ENCODE results near the gene GJA1.
"Not testable (repeated sequence)": the region's sequence is repeated elsewhere in the genome, so short reads cannot be mapped to it uniquely, and the experiment has no call there.

The GJA1 gene

DNA sequence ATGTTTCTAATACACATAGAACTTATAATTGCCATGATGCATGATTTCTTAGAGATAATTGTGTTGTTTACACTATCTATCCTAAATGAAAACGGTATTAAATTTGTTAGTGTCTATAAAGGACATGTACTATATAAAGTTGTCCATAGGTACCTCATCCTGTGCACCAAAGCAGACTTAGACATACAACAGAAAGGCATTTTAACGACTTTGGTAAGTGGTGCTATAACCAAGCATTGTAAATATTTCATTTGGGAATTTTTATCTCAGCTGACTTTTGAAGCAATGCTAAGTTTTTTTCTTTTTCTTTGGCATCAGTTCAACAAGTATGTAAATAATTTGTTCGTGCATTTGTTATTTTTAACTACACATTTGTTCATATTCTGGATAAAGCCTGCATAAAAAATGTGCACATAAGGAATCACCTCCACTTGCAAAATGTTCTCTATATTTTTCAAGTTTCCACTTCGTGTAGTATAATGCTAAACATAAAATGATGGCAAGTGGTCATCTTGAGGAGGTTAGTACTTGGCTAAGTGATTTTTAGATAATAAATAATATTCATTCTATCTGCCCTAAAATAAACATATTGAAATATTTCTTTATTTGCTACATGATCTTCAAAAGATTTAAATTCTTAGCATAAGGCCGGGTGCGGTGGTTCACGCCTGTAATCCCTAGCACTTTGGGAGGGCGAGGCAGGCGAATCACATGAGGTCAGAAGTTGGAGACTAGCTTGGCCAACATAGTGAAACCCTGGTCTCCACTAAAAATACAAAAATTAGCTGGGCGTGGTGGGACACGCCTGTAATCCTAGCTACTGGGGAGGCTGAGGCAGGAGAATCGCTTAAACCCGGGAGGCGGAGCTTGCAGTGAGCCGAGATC is 6.3 kb upstream of the GJA1 start:
- peaks cover 6% of the 10 kb centered on the region for H3K4me1 ChIP-seq
- no peaks in the 10 kb centered on the region for H3K36me3 ChIP-seq (replicated peaks)
- no peak for DNase-seq (ENCODE audit: low spot score in 2 of 2)
- H3K27me3 ChIP-seq (ENCODE audit: low read depth) = peaks cover 13% of the 10 kb centered on the region; the same call in 1 of the 2 replicates
- no peak overlapping the region for H3K4me3 ChIP-seq
- no peaks in the 10 kb centered on the region for H3K9me3 ChIP-seq
- in situ Hi-C loops (cut with MboI; ENCODE audit: low sequenced_read_pairs) = loop anchor here (25.0 kb wide), 2 partner anchors 433 to 608 kb away; no protein-coding TSS in a partner anchor

DNA sequence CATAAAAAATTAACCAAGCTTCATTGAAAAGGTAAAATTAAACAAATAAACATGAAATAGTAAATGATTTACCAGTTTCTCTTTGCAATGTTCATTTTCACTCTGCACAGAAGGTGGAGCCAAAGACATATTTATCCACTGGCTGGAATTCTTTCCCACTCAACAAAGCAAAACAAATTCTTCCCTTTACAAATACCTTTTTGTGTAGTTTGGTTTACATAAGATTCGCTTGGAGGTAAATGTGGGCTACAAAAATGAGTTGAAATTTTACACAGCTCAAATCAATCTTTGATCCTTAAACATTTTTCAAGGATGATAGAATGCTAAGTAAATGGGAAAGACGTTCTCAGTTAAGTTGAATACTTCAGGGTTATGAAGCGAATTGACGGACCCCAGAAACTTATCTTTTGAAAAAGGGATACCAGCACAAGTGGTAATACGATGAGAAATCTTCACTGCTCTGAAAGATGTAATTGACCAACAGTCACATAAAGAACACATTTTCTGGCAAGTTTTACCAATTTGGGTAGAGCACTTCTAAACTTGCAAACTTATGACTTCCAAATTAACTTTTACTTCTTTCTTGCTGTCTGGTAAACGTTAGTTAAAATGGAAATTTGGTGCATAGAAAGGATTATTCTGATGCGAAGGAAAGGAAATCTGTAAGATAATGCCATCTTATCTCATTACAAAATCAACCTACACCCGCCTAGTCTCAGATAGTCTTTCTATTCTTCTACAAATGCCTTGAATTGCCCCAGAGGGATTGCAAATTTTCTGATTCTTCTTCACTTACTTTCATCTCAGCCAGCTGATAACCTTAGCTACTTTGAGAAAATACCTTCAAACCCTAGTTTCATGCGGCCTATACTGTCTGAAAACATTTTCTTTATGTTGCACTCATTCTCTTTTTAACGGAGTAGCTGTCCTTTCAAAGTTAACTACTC is 4.7 kb upstream of the GJA1 start:
- peak in 1 of 2 experiments; percentile 64 for DNase-seq (ENCODE audit: low spot score in 2 of 2)
- Histone ChIP-seq H3K27me3 (ENCODE audit: low read depth) (peaks cover 28% of the 10 kb centered on the region), H3K4me3 (no peak overlapping the region), H3K9me3 (no peaks in the 10 kb centered on the region), H3K4me1 (peaks cover 9% of the 10 kb centered on the region), H3K36me3 (replicated peaks) (no peaks in the 10 kb centered on the region)
- in situ Hi-C loops (cut with MboI; ENCODE audit: low sequenced_read_pairs) = loop anchor here (25.0 kb wide), 2 partner anchors 432 to 607 kb away; no protein-coding TSS in a partner anchor

DNA sequence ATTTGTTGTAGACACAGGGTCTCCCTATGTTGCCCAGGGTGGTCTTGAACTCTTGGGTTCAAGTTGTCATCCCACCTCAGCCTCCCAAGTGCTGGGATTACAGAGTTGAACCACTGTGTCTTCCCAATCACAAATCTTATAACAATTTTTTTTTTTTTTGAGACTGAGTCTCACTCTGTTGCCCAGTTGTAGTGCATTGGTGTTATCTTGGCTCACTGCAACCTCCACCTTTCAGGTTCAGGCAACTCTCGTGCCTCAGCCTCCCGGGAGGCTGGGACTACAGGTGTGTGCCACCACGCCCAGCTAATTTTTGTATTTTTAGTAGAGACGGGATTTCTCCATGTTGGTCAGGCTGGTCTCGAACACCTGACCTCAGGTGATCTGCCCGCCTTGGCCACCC is 3.7 kb upstream of the GJA1 start:
- H3K36me3 ChIP-seq (replicated peaks); DNase-seq (ENCODE audit: low spot score in 2 of 2); H3K9me3 ChIP-seq; H3K4me3 ChIP-seq: not testable (repeated sequence)
- in situ Hi-C loops (cut with MboI; ENCODE audit: low sequenced_read_pairs) = loop anchor here (25.0 kb wide), 2 partner anchors 431 to 606 kb away; no protein-coding TSS in a partner anchor
- Histone ChIP-seq H3K27me3 (ENCODE audit: low read depth) (peaks cover 34% of the 10 kb centered on the region), H3K4me1 (peaks cover 14% of the 10 kb centered on the region)

DNA sequence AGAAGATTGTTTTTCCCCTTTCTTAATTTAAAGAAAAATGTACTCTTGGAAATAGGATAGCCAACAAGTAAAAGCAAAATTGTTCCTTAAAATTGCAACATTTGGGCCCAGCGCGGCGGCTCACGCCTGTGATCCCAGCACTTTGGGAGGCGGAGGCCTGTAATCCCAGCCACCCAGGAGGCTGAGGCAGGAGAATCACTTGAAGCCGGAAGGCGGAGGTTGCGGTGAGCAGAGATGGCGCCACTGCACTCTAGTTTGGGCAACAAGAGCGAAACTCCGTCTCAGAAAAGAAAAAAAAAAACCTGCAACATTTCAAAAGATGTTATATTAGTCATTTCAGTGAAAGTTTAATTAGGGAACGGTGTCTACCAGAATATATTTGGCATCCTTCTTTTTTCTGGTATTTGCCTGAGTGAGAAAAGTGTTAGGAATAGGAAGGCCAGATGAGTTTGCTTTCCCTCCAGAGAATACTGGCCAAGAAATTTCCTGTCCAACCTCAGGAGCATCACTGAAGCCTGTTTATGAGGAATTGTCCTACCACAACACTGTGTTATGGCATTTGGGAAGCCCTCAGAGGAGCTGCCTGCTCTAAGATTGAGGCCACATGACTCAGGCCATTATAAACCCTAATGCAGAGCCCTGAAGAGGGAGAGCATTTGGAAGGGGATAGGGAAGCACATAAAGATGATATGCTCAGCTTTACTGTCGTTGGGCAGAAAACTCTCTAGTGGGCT is 1.2 kb upstream of the GJA1 start:
- in situ Hi-C loops (cut with MboI; ENCODE audit: low sequenced_read_pairs) = loop anchor here (25.0 kb wide), 2 partner anchors 428 to 603 kb away; no protein-coding TSS in a partner anchor
- no peaks in the 10 kb centered on the region for H3K36me3 ChIP-seq (replicated peaks)
- DNase-seq (ENCODE audit: low spot score in 2 of 2) = no peak
- no peak overlapping the region for H3K4me3 ChIP-seq
- H3K4me1 ChIP-seq = peaks cover 16% of the 10 kb centered on the region
- H3K27me3 ChIP-seq (ENCODE audit: low read depth) = peaks cover 58% of the 10 kb centered on the region
- H3K9me3 ChIP-seq = no peaks in the 10 kb centered on the region

DNA sequence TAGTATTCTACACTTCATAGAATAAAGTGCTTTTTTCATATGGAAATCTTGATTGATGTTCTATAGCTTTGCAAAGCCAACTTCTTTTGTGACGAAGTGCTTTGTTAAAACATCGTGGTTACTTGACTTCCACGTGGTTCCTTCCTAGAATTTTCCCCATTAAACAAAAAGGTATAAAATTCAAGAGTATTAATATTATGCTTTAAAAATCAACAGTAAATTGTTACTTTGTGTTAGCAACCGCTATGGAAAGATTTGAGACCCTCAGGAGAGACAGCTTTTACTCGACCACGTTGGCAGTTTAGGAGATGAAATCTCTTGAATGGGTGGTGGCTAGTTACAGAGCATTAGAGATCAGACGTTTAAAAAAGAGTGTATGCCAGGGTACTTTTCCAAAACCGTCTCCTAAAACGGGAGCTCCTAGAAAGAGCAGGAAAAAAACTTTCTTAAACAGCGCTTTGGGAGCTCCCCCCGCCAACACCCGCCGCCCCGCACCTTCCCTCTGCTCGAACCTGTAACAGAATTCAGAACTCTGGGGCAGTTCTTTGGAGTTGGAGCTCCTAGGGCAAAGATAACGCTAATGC is 920 bp downstream of the GJA1 start:
- peak in 1 of 2 experiments; percentile 79 for DNase-seq (ENCODE audit: low spot score in 2 of 2)
- H3K4me1 ChIP-seq = peaks cover 10% of the 10 kb centered on the region
- H3K9me3 ChIP-seq = no peaks in the 10 kb centered on the region
- H3K36me3 ChIP-seq (replicated peaks) = no peaks in the 10 kb centered on the region
- H3K4me3 ChIP-seq = peak overlapping the region; percentile 19
- in situ Hi-C loops (cut with MboI; ENCODE audit: low sequenced_read_pairs) = loop anchor here (25.0 kb wide), 2 partner anchors 426 to 601 kb away; no protein-coding TSS in a partner anchor
- peaks cover 70% of the 10 kb centered on the region for H3K27me3 ChIP-seq (ENCODE audit: low read depth)

DNA sequence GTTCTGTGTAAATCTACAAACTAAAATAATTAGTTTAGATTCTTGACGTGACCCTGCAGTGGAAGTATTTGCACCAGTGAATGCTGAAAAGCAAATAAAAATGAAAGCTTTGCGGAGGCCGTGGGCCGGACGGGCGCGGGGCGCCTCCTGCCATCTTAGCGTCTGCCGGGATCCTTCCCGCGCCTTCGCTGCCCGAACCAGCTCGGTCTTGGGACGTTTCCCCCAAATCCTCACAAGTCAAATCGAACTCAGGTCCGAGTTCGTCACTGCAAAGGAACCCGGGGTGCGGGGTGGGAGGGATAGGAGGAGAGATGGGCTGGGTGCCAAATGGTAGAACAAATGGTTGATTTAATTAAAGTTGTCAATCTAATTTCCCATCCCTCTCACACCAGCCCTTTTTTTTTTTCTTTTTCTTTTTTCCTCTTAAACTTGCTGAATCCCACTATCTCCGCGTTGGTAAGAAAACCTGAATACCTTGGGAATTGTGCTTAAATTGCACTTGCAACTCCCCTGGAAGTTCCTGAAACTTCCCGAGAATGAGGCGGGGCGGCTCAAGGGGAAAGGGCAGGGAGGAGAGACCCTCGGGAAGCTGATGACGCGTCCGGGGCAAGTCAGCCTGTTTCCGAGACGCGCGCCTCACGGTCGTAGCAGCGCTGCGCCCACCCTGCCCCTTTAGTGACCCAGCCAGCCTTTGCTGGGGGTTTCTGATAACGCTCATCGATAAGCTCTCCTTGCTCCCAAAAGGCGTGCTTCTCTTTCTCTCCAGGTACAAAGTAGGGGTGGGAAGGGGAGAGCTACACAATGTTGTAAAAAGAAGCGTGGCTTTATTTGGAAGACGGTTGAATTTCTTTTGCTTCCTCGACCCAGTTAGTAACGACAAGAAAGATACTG is 1.8 kb downstream of the GJA1 start:
- H3K4me3 ChIP-seq = peak overlapping the region; percentile 19

DNA sequence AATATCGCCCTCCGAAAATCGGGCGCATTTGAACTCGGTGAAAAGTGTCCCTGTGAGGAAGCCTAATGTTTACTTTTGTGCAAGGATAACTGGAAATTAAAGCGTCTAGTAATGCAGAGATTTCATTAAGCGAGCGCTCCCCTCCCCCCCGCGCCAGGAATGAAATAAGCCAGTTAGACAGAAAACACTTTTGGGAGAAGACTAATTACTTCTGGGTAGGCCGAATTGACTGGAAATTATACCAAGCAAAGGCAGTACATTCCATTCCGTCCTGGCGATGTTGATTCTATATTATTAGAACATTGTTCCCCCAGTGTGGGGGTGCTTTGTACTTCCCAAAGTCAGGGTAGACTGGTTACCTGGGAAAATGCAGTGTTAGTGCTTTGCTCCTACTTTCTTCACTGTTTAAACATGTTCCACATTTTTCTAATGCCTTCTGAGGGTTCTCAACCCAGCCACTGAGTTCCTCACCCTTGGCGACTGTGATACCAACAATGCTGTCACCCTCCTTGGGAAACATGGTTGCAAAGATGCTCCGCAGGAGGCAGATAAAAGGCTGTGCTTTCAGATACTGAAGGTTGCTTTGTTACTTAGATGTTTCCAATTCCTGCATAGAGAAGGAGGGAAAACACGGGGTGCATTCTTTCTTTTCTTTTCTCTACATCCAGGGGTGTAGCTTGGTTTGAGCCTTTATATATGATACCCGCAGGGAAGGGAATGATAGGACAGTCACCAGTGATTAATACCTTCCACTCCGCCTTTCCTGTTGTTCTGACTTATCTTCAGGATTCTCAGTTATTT is 2.6 kb downstream of the GJA1 start:
- no peak overlapping the region for H3K4me3 ChIP-seq
- DNase-seq (ENCODE audit: low spot score in 2 of 2) = no peak
- H3K36me3 ChIP-seq (replicated peaks) = no peaks in the 10 kb centered on the region

More for the DNA sequence above, 1.8 kb downstream of the GJA1 start:
- DNase-seq (ENCODE audit: low spot score in 2 of 2) = peak in 1 of 2 experiments; percentile 36
- Histone ChIP-seq H3K4me1 (peaks cover 10% of the 10 kb centered on the region), H3K9me3 (no peaks in the 10 kb centered on the region), H3K27me3 (ENCODE audit: low read depth) (peaks cover 76% of the 10 kb centered on the region), H3K36me3 (replicated peaks) (no peaks in the 10 kb centered on the region)
- in situ Hi-C loops (cut with MboI; ENCODE audit: low sequenced_read_pairs) = loop anchor here (25.0 kb wide), 2 partner anchors 425 to 600 kb away; no protein-coding TSS in a partner anchor

DNA sequence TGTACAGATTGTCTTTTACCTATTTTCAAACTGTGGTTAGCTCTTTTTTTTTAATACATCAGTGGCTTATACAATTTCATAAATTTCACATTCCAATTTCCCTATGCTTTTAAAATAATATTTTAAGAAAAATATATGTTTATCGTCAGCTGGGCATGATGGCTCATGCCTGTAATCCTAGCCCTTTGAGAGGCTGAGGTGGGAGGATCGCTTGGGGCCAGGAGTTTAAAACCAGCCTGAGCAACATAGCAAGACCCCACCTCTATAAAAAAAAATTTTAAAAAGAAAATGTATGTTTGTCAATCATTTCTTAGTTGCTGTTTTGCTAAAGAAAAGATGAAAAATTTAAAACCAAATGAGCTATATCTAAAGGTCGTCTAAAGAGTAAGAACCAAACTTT is 3.4 kb downstream of the GJA1 start:
- H3K9me3 ChIP-seq = no peaks in the 10 kb centered on the region
- in situ Hi-C loops (cut with MboI; ENCODE audit: low sequenced_read_pairs) = loop anchor here (25.0 kb wide), 2 partner anchors 423 to 598 kb away; no protein-coding TSS in a partner anchor
- no peak for DNase-seq (ENCODE audit: low spot score in 2 of 2)
- peaks cover 77% of the 10 kb centered on the region for H3K27me3 ChIP-seq (ENCODE audit: low read depth)
- peaks cover 10% of the 10 kb centered on the region for H3K4me1 ChIP-seq
- H3K36me3 ChIP-seq (replicated peaks) = no peaks in the 10 kb centered on the region
- H3K4me3 ChIP-seq = no peak overlapping the region

More for the DNA sequence above, 2.6 kb downstream of the GJA1 start:
- in situ Hi-C loops (cut with MboI; ENCODE audit: low sequenced_read_pairs) = loop anchor here (25.0 kb wide), 2 partner anchors 424 to 599 kb away; no protein-coding TSS in a partner anchor
- Histone ChIP-seq H3K4me1 (peaks cover 10% of the 10 kb centered on the region), H3K27me3 (ENCODE audit: low read depth) (peaks cover 76% of the 10 kb centered on the region), H3K9me3 (no peaks in the 10 kb centered on the region)

DNA sequence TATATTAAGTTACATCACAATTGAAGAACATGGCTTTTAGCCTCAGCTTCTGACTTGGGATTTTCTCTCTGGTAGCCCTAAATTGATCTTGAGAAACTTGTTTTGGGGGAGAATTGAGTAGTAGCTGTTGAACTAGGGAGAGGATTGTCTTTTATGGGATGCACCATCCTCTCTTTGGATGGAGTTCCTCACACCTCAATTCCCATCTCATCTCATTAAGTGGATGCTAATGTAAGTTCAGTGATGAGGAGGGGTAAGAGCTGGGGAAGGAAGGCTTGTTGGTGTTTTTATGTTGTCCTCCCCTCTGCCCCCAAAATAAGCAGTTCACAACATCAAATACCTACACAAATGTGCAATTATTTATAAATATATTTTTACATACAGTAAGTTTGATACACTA is 4.0 kb downstream of the GJA1 start:
- no peak for DNase-seq (ENCODE audit: low spot score in 2 of 2)
- peaks cover 10% of the 10 kb centered on the region for H3K4me1 ChIP-seq
- peaks cover 75% of the 10 kb centered on the region for H3K27me3 ChIP-seq (ENCODE audit: low read depth)
- H3K4me3 ChIP-seq = no peak overlapping the region
- in situ Hi-C loops (cut with MboI; ENCODE audit: low sequenced_read_pairs) = loop anchor here (25.0 kb wide), 2 partner anchors 423 to 598 kb away; no protein-coding TSS in a partner anchor
- H3K36me3 ChIP-seq (replicated peaks) = no peaks in the 10 kb centered on the region
- no peaks in the 10 kb centered on the region for H3K9me3 ChIP-seq

DNA sequence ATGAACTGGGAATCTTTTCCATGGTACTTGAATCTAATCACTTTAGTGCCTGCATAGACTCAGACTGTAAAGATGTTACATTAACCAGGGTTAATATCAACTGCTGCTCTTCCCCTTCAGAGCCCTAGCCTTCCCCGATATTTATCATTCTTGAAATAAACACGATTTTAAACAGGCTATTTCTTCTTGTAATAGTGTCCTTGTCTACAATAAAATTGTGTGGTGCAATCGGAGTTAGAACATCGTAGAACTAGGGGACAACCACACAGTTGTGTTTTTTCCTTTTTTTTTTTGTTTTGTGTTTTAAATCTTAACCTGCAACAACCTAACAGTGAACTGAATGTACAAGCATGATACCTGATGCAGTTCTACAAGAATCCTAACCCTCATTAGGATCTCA is 4.5 kb downstream of the GJA1 start:
- in situ Hi-C loops (cut with MboI; ENCODE audit: low sequenced_read_pairs) = loop anchor here (25.0 kb wide), 2 partner anchors 422 to 597 kb away; no protein-coding TSS in a partner anchor
- no peak for DNase-seq (ENCODE audit: low spot score in 2 of 2)
- H3K4me3 ChIP-seq = no peak overlapping the region

DNA sequence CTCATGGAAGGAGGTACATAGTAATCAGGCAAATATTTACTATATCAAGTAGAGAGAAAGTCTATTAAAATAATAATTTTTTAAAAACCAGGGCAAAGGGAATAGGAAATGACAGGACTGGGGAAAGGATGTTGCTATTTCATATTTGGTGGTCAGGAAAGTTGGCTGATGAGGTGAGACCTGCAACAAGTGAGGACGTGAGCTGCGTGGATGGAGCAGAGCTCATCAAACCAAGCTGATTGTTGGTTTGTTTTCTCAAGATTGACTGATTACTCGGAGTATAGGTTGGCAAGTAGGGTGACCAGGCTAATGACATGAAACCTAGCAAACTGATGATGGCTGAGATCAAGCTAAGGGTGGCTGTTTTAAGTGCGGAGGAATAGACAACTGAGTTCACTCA is 6.0 kb downstream of the GJA1 start:
- no peak for DNase-seq (ENCODE audit: low spot score in 2 of 2)
- in situ Hi-C loops (cut with MboI; ENCODE audit: low sequenced_read_pairs) = loop anchor here (25.0 kb wide), 2 partner anchors 421 to 596 kb away; no protein-coding TSS in a partner anchor

More for the DNA sequence above, 4.5 kb downstream of the GJA1 start:
- Histone ChIP-seq H3K4me1 (peaks cover 10% of the 10 kb centered on the region), H3K9me3 (no peaks in the 10 kb centered on the region), H3K36me3 (replicated peaks) (no peaks in the 10 kb centered on the region), H3K27me3 (ENCODE audit: low read depth) (peaks cover 72% of the 10 kb centered on the region)

More for the DNA sequence above, 6.0 kb downstream of the GJA1 start:
- Histone ChIP-seq H3K9me3 (no peaks in the 10 kb centered on the region), H3K27me3 (ENCODE audit: low read depth) (peaks cover 62% of the 10 kb centered on the region), H3K4me1 (peaks cover 4% of the 10 kb centered on the region), H3K36me3 (replicated peaks) (no peaks in the 10 kb centered on the region), H3K4me3 (no peak overlapping the region)

Data from HAP-1 (cell line).